ENCODE data around the gene JARID2. TPM values are rescaled to one million over a fixed set of nuclear protein-coding genes. Genes with fewer than 3 reads are reported as not detected.
"Not testable (repeated sequence)": the region's sequence is repeated elsewhere in the genome, so short reads cannot be mapped to it uniquely, and the experiment has no call there.

JARID2 gene
- total and polyA plus RNA-seq, 4 donors, result 1.4 to 12.3 (median 3.4) TPM

GRCh38 chr6:15288856-15289255 is 43.0 kb downstream of the JARID2 start:
- TF ChIP-seq JUND (IDR thresholded peaks at IDR 0.05) (no peak), HNF4G (IDR thresholded peaks at IDR 0.05) (no peak), REST (IDR thresholded peaks at IDR 0.05) (no peak), TAF1 (conservative IDR thresholded peaks at IDR 0.05) (no peak), GABPA (IDR thresholded peaks at IDR 0.05 in 1 of 2, conservative IDR thresholded peaks at IDR 0.05 in 1 of 2) (no peak), RXRA (IDR thresholded peaks at IDR 0.05) (no peak), ZBTB33 (IDR thresholded peaks at IDR 0.05) (no peak), EGR1 (IDR thresholded peaks at IDR 0.05; ENCODE audit: low read depth in 2 of 2) (no peak), YY1 (IDR thresholded peaks at IDR 0.05) (no peak), FOXA2 (IDR thresholded peaks at IDR 0.05) (no peak)
- Histone ChIP-seq H3K27me3 (ENCODE audit: control insufficient read depth in 4 of 4, insufficient read depth in 4 of 4, low read length in 3 of 4) (no peaks in the 10 kb centered on the region), H3K9ac (ENCODE audit: low read depth in 1 of 2, low read length in 2 of 2) (no peak overlapping the region), H3K27ac (ENCODE audit: low read depth in 1 of 2, low read length in 2 of 2) (no peak overlapping the region), H3K36me3 (ENCODE audit: control insufficient read depth in 4 of 4, insufficient read depth in 3 of 4, low read depth in 1 of 4, low read length in 3 of 4) (no peaks in the 10 kb centered on the region), H3K4me1 (ENCODE audit: control insufficient read depth in 4 of 4, insufficient read depth in 4 of 4, low read length in 3 of 4) (peaks cover 0 to 3% (median 0%) of the 10 kb centered on the region in 4 donors), H3K9me3 (ENCODE audit: control insufficient read depth in 4 of 4, low read length in 3 of 4) (no peaks in the 10 kb centered on the region), H3K4me3 (ENCODE audit: low read depth in 1 of 3, low read length in 3 of 3) (no peak overlapping the region)
- no peak for DNase-seq (ENCODE audit: low spot score)
- WGBS, result 94% methylated on average over 8 of the region's 8 CpGs

GRCh38 chr6:15289456-15289855 is 43.6 kb downstream of the JARID2 start:
- not testable (repeated sequence) for DNase-seq (ENCODE audit: low spot score); H3K4me3 ChIP-seq (ENCODE audit: low read depth in 1 of 3, low read length in 3 of 3); H3K27ac ChIP-seq (ENCODE audit: low read depth in 1 of 2, low read length in 2 of 2); H3K4me1 ChIP-seq (ENCODE audit: control insufficient read depth in 4 of 4, insufficient read depth in 4 of 4, low read length in 3 of 4); H3K9ac ChIP-seq (ENCODE audit: low read depth in 1 of 2, low read length in 2 of 2); H3K9me3 ChIP-seq (ENCODE audit: control insufficient read depth in 4 of 4, low read length in 3 of 4); H3K36me3 ChIP-seq (ENCODE audit: control insufficient read depth in 4 of 4, insufficient read depth in 3 of 4, low read depth in 1 of 4, low read length in 3 of 4); H3K27me3 ChIP-seq (ENCODE audit: control insufficient read depth in 4 of 4, insufficient read depth in 4 of 4, low read length in 3 of 4)
- 95% methylated on average over 7 of the region's 7 CpGs for WGBS

- H3K9me3 ChIP-seq (ENCODE audit: control insufficient read depth in 4 of 4, low read length in 3 of 4), result no peaks in the 10 kb centered on the region
- no peak overlapping the region for H3K4me3 ChIP-seq (ENCODE audit: low read depth in 1 of 3, low read length in 3 of 3)
- peaks cover 0 to 3% (median 0%) of the 10 kb centered on the region in 4 donors for H3K4me1 ChIP-seq (ENCODE audit: control insufficient read depth in 4 of 4, insufficient read depth in 4 of 4, low read length in 3 of 4)
- WGBS, result 92% methylated on average over 2 of the region's 2 CpGs
- no peak overlapping the region for H3K27ac ChIP-seq (ENCODE audit: low read depth in 1 of 2, low read length in 2 of 2)
- TF ChIP-seq REST (IDR thresholded peaks at IDR 0.05) (no peak), RAD21 (IDR thresholded peaks at IDR 0.05) (no peak), YY1 (IDR thresholded peaks at IDR 0.05) (no peak), TAF1 (conservative IDR thresholded peaks at IDR 0.05) (no peak), SP1 (IDR thresholded peaks at IDR 0.05) (no peak), JUND (IDR thresholded peaks at IDR 0.05) (no peak), FOXA2 (IDR thresholded peaks at IDR 0.05) (no peak), NR2F2 (IDR thresholded peaks at IDR 0.05) (no peak), RXRA (IDR thresholded peaks at IDR 0.05) (no peak), ZBTB33 (IDR thresholded peaks at IDR 0.05) (no peak), GABPA (IDR thresholded peaks at IDR 0.05 in 1 of 2, conservative IDR thresholded peaks at IDR 0.05 in 1 of 2) (no peak)
- TF ChIP-seq, protein P1, sequence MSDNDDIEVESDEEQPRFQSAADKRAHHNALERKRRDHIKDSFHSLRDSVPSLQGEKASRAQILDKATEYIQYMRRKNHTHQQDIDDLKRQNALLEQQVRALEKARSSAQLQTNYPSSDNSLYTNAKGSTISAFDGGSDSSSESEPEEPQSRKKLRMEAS (IDR thresholded peaks at IDR 0.05), result no peak
- no peaks in the 10 kb centered on the region for H3K36me3 ChIP-seq (ENCODE audit: control insufficient read depth in 4 of 4, insufficient read depth in 3 of 4, low read depth in 1 of 4, low read length in 3 of 4)
- no peaks in the 10 kb centered on the region for H3K27me3 ChIP-seq (ENCODE audit: control insufficient read depth in 4 of 4, insufficient read depth in 4 of 4, low read length in 3 of 4)
- DNase-seq (ENCODE audit: low spot score), result no peak
- H3K9ac ChIP-seq (ENCODE audit: low read depth in 1 of 2, low read length in 2 of 2), result no peak overlapping the region
These were observed 44.3 kb downstream of the JARID2 start for GRCh38 chr6:15290067-15290680.

Data from liver (tissue), 9 donors.